Breast epithelium (tissue), 3 donors: ENCODE data around the gene COG1.

Experiments
- POLR2AphosphoS5 ChIP-seq, 3 donors: sonication (generic); formaldehyde crosslinking; IDR thresholded peaks; one replicate each; pipeline ENCODE4 v1.6.1; 2017; ENCODE audit warnings: antibody characterized with exemption in 3 of 3
- TF ChIP-seq, protein P1 (sequence below), 3 donors: fragments of 450-650 bp; IDR thresholded peaks; one replicate each; pipeline ENCODE4 v1.5.1; 2016 to 2017; ENCODE audit warnings: antibody characterized with exemption in 3 of 3, mild to moderate bottlenecking in 3 of 3, moderate library complexity in 3 of 3

DNA sequence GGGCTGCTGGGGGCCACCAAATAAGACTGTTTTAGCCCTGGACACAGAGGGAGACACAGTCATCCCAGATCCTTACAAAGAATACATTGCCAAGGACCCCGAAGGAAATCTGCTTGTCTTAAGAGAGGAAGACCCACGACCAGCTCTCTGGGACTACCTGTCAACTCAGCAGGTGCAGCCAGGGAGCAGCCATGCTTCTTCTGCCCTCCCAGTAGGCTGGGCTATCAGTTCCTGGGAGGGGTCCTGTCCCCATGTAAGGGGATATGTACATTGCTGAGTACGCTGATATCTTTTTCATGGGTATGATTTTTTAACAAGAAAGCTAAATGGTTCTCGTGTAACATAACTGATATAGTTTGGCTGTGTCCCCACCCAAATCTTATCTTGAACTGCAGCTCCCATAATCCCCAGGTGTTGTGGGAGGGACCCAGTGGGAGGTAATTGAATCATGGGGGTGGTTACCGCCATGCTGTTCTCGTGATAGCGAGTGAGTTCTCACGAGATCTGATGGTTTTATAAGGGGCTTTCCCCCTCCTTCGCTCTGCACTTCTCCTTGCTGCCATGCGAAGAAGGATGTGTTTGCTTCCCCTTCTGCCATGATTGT lies 16.8 kb upstream of the COG1 start:
- TF ChIP-seq, protein P1, sequence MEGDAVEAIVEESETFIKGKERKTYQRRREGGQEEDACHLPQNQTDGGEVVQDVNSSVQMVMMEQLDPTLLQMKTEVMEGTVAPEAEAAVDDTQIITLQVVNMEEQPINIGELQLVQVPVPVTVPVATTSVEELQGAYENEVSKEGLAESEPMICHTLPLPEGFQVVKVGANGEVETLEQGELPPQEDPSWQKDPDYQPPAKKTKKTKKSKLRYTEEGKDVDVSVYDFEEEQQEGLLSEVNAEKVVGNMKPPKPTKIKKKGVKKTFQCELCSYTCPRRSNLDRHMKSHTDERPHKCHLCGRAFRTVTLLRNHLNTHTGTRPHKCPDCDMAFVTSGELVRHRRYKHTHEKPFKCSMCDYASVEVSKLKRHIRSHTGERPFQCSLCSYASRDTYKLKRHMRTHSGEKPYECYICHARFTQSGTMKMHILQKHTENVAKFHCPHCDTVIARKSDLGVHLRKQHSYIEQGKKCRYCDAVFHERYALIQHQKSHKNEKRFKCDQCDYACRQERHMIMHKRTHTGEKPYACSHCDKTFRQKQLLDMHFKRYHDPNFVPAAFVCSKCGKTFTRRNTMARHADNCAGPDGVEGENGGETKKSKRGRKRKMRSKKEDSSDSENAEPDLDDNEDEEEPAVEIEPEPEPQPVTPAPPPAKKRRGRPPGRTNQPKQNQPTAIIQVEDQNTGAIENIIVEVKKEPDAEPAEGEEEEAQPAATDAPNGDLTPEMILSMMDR (IDR thresholded peaks at IDR 0.05): no peak
- TF ChIP-seq POLR2AphosphoS5 (IDR thresholded peaks at IDR 0.05): no peak
